Upper lobe of left lung (tissue), 6 donors: ENCODE data around the gene ZNF618. TPM values are rescaled to one million over a fixed set of nuclear protein-coding genes. Genes with fewer than 3 reads are reported as not detected.

Experiments
- ATAC-seq, 2 donors: fragments of 200-7000 bp; cut with Tn5 transposase; one replicate each; pipeline ENCODE4 v1.9.1; 2022; ENCODE audit warnings: mild to moderate bottlenecking in 2 of 2, moderate library complexity in 2 of 2; ENCODE audit not compliant: low FRiP score in 2 of 2
- DNase-seq, 2 donors: peaks; one replicate each; pipeline ENCODE4 v3.0.0-alpha.2; 2019 to 2020
- H3K27ac ChIP-seq, 4 donors: fragments of 200-600 bp; sonication (generic); one replicate each; pipeline ENCODE4 v1.5.1; 2016 to 2019
- H3K27me3 ChIP-seq, 4 donors: fragments of 200-600 bp; sonication (generic); one replicate each; pipeline ENCODE4 v1.5.1; 2017 to 2019
- H3K36me3 ChIP-seq, 4 donors: fragments of 200-600 bp; sonication (generic); one replicate each; pipeline ENCODE4 v1.5.1; 2016 to 2019
- H3K4me1 ChIP-seq, 4 donors: fragments of 200-600 bp; sonication (generic); one replicate each; pipeline ENCODE4 v1.5.1; 2018 to 2019
- H3K4me3 ChIP-seq, 4 donors: fragments of 200-600 bp; sonication (generic); one replicate each; pipeline ENCODE4 v1.5.1; 2017 to 2019; ENCODE audit warnings: mild to moderate bottlenecking in 2 of 4, moderate library complexity in 1 of 4
- H3K9me3 ChIP-seq, 4 donors: fragments of 200-600 bp; sonication (generic); one replicate each; pipeline ENCODE4 v1.5.1; 2018 to 2019
- CTCF ChIP-seq, 6 experiments: fragments of 450-650 bp in 4 of 6; fragments of 200-600 bp in 2 of 6; sonication (generic) in 2 of 6; IDR thresholded peaks; one replicate each; pipeline ENCODE4 v1.5.1; 2016 to 2019; ENCODE audit warnings: antibody characterized with exemption in 6 of 6
- EP300 ChIP-seq, 4 donors: sonication (generic); formaldehyde crosslinking; IDR thresholded peaks; one replicate each; pipeline ENCODE4 v1.5.1; 2017; ENCODE audit warnings: antibody characterized with exemption in 4 of 4, control low read depth in 2 of 4
- POLR2A ChIP-seq, 4 donors: fragments of 450-650 bp; IDR thresholded peaks; one replicate each; pipeline ENCODE4 v1.5.1; 2016 to 2017; ENCODE audit warnings: antibody characterized with exemption in 4 of 4, mild to moderate bottlenecking in 2 of 4
- POLR2AphosphoS5 ChIP-seq, 2 donors: sonication (generic); formaldehyde crosslinking; IDR thresholded peaks; one replicate each; pipeline ENCODE4 v1.5.1; 2017; ENCODE audit warnings: antibody characterized with exemption in 2 of 2
- WGBS, 2 donors: methylation state at CpG; one replicate each; pipeline ENCODE4 v1.1.5; 2017 to 2018; 5-methylcytosine and 5-hydroxymethylcytosine counted together
- total RNA-seq, 6 donors: library from RNA; depleted of rRNA in 4 of 6; stranded (reverse); fragments of >200 nt in 4 of 6; gene quantifications; one replicate each; pipeline versions ENCODE4 v1.1.0 to v1.2.1, GENCODE V29; 2016 to 2021
- donor health status: DM: no; HTN: no; CAD: no; lungs with moderate emphysema.
- donor health status: DM: no; HTN: yes; CAD: no; lungs with severe emphysema.

Gene ZNF618
- total RNA-seq, 6 donors from 2014 or later = 3.2 to 11.6 (median 9.1) TPM

GRCh38 chr9:113844466-113844865, 31.6 kb upstream of the ZNF618 start:
- Histone ChIP-seq H3K4me1 (no peaks in the 10 kb centered on the region), H3K36me3 (no peaks in the 10 kb centered on the region), H3K4me3 (no peak overlapping the region), H3K9me3 (peaks cover 0 to 8% (median 0%) of the 10 kb centered on the region in 4 donors), H3K27ac (no peak overlapping the region), H3K27me3 (no peaks in the 10 kb centered on the region)
- TF ChIP-seq POLR2AphosphoS5 (IDR thresholded peaks at IDR 0.05) (no peak), CTCF (IDR thresholded peaks at IDR 0.05) (no peak), EP300 (IDR thresholded peaks at IDR 0.05) (no peak), POLR2A (IDR thresholded peaks at IDR 0.05) (no peak)
- ATAC-seq = no peak
- no peak for DNase-seq
- WGBS, 2 donors = 83 to 92% methylated on average over 1 of the region's 1 CpG

GRCh38 chr9:113851359-113851758, 24.8 kb upstream of the ZNF618 start:
- H3K9me3 ChIP-seq = peaks cover 0 to 9% (median 3%) of the 10 kb centered on the region in 4 donors
- no peaks in the 10 kb centered on the region for H3K36me3 ChIP-seq
- no peak overlapping the region for H3K27ac ChIP-seq
- DNase-seq (peak in 1 of 2 donors; percentile 78), ATAC-seq (no peak)
- H3K4me1 ChIP-seq = peaks cover 0 to 6% (median 0%) of the 10 kb centered on the region in 4 donors
- WGBS, 2 donors = 80 to 89% methylated on average over 25 of the region's 25 CpGs
- no peak overlapping the region for H3K4me3 ChIP-seq
- no peaks in the 10 kb centered on the region for H3K27me3 ChIP-seq
- TF ChIP-seq POLR2AphosphoS5 (IDR thresholded peaks at IDR 0.05) (no peak), EP300 (IDR thresholded peaks at IDR 0.05) (no peak), POLR2A (IDR thresholded peaks at IDR 0.05) (no peak), CTCF (IDR thresholded peaks at IDR 0.05) (no peak)

DNA sequence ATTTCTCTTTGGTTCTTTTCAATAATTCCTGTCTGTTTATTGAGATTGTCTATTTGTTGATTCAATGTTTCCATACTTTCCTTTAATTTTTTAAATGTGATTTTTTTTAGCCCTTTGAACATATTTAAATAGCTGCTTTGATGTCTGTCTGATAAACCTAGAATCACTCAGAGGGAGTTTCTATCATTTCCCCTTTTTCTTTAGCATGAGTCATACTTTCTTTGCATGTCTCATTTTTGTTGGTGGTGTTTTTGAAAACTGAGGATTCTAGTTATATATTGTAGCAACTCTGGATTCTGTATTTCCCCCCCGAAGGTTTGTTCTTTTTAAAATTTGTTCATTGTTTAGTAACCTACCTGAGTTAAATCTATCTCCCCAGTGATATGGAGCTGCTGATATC, 24.2 kb upstream of the ZNF618 start:
- TF ChIP-seq EP300 (IDR thresholded peaks at IDR 0.05) = no peak
- no peak for TF ChIP-seq POLR2AphosphoS5 (IDR thresholded peaks at IDR 0.05)
- TF ChIP-seq POLR2A (IDR thresholded peaks at IDR 0.05) = no peak
- TF ChIP-seq CTCF (IDR thresholded peaks at IDR 0.05) = no peak
- H3K27me3 ChIP-seq = no peaks in the 10 kb centered on the region
- peaks cover 0 to 6% (median 0%) of the 10 kb centered on the region in 4 donors for H3K4me1 ChIP-seq
- no peaks in the 10 kb centered on the region for H3K36me3 ChIP-seq
- H3K9me3 ChIP-seq = peaks cover 0 to 5% (median 3%) of the 10 kb centered on the region in 4 donors
- no peak overlapping the region for H3K4me3 ChIP-seq
- ATAC-seq = no peak
- no peak overlapping the region for H3K27ac ChIP-seq
- WGBS, 2 donors = 90 to 95% methylated on average over 1 of the region's 1 CpG
- DNase-seq = no peak

GRCh38 chr9:113853333-113853732, 22.8 kb upstream of the ZNF618 start:
- Histone ChIP-seq H3K4me3 (no peak overlapping the region), H3K9me3 (peaks cover 0 to 5% (median 3%) of the 10 kb centered on the region in 4 donors), H3K4me1 (peaks cover 0 to 6% (median 0%) of the 10 kb centered on the region in 4 donors), H3K27me3 (no peaks in the 10 kb centered on the region), H3K36me3 (no peaks in the 10 kb centered on the region), H3K27ac (no peak overlapping the region)
- WGBS, 2 donors = 47% methylated on average over 2 of the region's 2 CpGs
- no peak for DNase-seq
- no peak for TF ChIP-seq POLR2A (IDR thresholded peaks at IDR 0.05)
- no peak for TF ChIP-seq EP300 (IDR thresholded peaks at IDR 0.05)
- peak; percentile 21 to 44 (median 40) for TF ChIP-seq CTCF (IDR thresholded peaks at IDR 0.05)
- TF ChIP-seq POLR2AphosphoS5 (IDR thresholded peaks at IDR 0.05) = no peak
- peak in 1 of 2 donors; percentile 72 for ATAC-seq

GRCh38 chr9:113854310-113854709, 21.8 kb upstream of the ZNF618 start:
- no peaks in the 10 kb centered on the region for H3K27me3 ChIP-seq
- no peaks in the 10 kb centered on the region for H3K36me3 ChIP-seq
- ATAC-seq = peak; percentile 32 to 77
- TF ChIP-seq POLR2AphosphoS5 (IDR thresholded peaks at IDR 0.05) = no peak
- TF ChIP-seq CTCF (IDR thresholded peaks at IDR 0.05) = no peak
- no peak for TF ChIP-seq POLR2A (IDR thresholded peaks at IDR 0.05)
- TF ChIP-seq EP300 (IDR thresholded peaks at IDR 0.05) = no peak
- H3K4me3 ChIP-seq = no peak overlapping the region
- peaks cover 0 to 6% (median 0%) of the 10 kb centered on the region in 4 donors for H3K4me1 ChIP-seq
- peaks cover 0 to 5% (median 3%) of the 10 kb centered on the region in 4 donors for H3K9me3 ChIP-seq
- DNase-seq = peak in 1 of 2 donors; percentile 42
- WGBS, 2 donors = 65 to 71% methylated on average over 2 of the region's 2 CpGs
- H3K27ac ChIP-seq = peak overlapping the region in 3 of 4 donors; percentile 32 to 53 (median 48)
